SW480 (cell line): ENCODE results near the gene C1orf146.
"Not testable (repeated sequence)": the region's sequence is repeated elsewhere in the genome, so short reads cannot be mapped to it uniquely, and the experiment has no call there.

ENCODE experiments used
- DNase-seq: peaks from one replicate; pipeline ENCODE4 v3.0.0-alpha.2; 2016; ENCODE audit warnings: low spot score

C1orf146 gene, protein sequence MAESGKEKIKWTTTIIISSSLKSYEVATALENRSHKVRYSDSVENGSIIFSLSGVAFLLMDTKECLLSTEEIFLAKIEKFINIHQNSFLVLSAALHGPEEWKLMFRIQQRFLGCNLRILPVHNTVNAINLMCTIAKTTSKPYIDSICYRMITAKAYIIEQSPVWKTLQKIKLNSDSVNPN

DNA sequence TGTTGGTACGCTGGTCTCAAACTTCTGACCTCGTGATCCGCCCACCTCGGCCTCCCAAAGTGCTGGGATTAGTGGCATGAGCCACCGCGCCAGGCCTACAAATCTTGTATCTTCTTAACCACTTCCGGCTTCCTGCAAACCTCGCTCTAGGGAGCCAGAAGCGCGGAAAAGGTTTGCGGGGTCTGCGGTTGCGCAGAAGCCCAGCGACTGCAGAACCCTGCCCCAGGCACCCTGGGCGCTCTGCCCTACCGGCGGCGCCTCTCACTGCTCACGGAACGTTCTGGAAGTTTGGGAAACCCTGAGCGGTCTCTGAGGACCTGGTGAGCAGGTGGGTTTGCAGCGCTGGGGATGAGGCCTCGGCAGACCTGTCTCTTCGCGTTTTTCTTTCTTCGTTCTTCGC, at the start of gene C1orf146:
Gene C1orf146 (plus strand): TSS at position 195 of the 400 bp plus-strand sequence. CDS start 13,506 bp downstream, outside the sequence.
- no peak for DNase-seq

DNA sequence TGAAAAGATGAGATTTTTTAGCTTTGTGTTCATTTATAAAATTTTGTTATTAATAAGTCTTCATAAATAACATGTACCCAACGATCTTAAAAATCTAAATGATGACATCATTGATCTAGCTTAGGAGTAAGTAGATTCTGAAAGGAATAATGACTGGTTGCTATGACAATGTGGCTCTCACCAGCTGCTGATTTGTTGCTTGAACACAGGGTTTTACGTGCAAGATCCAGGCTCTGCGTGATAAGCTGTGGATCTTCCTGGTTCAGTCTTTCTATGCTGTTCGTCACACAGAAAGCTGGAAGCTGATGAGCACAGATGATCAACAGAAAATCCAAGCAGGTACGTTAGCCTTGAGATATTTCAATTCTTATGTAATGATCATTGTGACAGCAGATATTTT, 49.1 kb upstream of the C1orf146 start:
- DNase-seq = no peak

DNA sequence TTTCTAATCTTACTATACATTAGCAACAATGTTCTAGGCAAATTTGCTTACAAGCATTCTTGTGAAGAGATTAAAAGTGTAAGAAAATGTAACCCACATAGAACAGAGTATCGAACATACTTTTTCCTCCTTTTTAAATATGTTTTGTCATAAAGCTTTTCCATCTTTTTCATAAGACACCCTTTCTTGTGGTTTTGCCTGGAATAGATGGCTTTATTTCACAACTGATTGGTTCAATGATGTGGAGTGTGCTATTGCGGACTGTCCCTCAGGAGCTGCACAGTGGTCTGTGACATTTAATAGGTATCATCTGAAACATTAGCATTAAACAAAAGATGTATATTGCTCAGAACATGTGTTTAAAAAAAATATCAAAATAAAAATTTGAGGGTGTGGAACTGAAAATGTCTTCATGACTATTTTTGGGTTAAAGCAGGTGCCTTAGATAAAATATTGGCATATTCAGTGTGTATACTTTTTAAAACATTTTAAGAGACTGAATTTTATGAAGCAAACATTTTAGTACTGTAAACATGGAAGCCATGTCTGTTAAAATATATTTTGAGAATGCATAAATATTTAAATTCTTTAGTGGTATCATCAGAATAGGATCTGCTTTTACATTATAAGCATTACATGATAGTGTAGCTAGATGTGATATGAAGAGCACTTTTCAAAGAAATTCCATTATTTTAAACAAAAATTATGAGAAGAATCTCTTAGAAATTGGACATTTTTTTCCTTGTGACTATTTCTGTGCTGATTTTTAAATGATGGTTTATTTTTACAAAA, 48.3 kb upstream of the C1orf146 start:
- no peak for DNase-seq

DNA sequence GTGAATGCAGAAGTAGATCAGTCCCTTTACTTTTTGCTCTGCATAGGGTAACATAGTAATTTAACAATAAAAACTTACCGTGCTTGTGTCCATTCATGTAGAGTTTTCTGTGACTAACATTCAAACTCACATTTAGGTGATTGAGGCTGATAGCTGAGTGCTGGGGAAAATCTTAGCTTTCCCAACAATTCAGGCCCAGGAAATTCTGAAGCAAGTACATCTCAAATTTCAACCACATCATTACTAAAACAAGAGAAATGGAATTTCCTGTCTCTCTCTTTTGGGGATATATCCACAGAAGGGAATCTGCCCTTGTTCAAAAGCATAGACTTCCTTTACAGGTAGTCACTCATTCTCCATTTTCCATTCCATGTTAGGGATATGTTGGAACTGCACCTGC, 33.1 kb upstream of the C1orf146 start:
- DNase-seq = no peak

DNA sequence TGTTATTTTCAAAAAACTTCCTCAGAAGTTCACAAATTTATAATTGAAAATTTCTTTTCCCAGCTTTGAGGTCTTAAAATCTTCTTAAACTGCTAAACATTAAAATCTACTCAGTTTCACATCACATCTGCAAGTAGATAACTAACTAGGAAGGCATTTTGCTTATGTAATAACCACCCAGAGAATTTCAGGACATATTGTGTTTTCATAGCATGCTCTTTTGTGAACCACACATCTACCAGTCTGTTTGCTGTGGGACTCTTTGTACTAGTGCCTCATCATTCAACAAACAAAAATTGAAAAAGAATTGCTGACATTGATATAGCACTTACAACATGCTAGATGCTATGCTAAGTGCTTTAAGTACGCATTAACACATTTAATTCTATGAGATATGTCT, 31.6 kb upstream of the C1orf146 start:
- no peak for DNase-seq

DNA sequence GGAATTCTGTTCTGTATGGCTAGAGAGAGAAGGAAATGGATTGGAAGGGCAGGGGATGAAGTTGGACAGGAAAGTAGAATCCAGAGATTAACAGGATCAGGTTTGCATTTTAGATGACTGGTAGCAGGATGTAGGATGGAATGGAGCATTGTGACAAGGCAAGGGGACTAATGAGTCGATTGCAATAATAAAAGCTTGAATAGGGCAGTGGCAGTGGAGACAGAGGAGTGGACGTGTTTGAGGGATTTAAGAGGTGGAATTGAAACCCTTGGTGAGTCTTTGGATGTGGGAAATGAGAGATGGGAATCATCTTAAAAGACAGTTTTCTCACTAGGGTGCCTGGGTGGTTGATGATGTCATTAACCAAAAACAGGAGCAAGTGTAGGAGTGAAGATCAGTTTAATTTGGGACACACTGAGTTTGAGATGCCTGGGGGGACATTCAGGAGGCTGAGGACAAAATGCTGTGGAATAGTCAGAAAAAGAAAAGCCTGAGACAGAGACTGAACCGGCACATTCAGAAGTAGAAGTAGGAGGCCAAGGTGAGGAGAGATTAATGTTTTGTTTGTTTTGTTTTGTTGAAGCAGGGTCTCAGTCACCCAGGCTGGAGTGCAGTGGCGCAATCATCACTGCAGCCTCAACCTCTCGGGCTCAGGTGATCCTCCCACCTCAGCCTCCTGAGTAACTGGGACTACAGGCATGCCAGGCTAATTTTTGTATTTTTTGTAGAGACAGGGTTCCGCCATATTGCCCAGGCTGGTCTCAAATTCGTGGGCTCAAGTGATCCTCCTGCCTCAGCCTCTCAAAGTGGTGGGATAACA, 29.1 kb upstream of the C1orf146 start:
- DNase-seq = no peak

DNA sequence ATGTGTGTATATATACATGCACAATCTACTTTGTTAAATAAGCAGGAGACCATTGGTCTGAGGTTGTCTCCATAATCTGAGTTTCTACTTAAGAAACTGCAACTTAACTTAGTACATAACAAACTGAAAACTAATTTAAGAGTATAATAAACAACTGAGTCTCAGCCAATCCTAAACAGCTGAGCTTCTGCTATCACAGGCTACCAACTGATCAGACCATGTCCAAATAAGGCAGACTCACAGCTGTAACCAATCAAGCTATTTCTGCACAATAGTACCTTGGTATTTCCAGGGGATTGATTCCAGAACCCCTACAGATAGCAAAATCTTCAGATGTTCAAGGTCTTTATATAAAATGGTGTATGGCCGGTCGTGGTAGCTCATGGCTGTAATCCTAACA, 26.0 kb upstream of the C1orf146 start:
- no peak for DNase-seq

DNA sequence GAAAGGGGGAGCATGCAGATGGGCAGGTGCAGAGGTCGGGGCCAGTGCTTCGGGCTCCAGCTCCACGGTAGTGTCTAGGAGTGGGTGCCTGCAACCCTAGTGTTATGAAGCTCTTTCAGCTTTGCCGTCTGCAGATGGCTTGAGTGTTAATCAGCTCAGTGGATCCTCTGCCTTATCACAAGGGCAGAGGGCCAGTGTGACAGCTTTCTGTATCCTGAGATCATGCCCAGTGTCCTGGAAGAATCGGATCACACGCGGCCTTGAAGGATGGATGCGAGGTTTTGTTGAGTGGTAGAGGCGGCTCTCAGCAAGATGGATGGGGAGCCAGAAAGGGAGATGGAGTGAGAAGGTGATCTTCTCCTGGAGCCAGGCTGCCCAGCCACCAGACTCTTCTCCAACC, 25.5 kb upstream of the C1orf146 start:
- DNase-seq = no peak

DNA sequence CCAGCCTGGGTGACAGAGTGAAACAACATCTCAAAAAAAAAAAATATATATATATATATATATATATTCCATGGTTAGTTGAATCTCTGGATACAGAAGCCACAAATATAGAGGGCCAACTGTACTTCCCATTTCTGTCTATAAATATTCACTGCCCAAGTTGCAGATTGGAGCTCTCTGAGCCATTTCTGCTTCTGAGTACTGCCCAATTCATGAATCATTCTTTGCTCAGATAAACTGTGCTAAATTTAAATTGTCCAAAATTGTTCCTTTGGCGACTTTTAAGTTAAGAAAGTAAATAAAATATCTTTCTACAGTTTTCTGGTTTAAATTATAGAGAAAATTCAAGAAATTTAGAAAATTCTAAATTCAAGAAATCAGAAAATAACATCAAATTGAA, 23.2 kb upstream of the C1orf146 start:
- DNase-seq = no peak

DNA sequence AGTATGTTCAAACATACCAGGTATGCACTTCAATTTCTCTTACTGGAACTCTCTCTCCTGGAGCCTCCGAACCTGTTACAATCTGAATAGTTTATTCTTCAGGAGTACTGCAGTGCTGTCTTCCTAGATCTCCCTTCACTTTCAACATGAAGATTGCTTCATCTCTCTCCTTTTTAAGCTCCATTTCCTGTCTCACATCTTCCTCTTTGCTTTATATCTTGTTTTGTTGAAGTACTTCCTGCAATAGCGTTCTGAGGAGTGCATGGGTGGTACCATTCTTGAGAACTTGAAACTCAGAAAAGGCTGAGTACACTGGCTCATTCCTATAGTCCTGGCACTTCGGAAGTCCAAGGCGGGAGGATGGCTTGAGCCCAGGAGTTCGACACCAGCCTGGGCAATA, 15.7 kb upstream of the C1orf146 start:
- DNase-seq = no peak

DNA sequence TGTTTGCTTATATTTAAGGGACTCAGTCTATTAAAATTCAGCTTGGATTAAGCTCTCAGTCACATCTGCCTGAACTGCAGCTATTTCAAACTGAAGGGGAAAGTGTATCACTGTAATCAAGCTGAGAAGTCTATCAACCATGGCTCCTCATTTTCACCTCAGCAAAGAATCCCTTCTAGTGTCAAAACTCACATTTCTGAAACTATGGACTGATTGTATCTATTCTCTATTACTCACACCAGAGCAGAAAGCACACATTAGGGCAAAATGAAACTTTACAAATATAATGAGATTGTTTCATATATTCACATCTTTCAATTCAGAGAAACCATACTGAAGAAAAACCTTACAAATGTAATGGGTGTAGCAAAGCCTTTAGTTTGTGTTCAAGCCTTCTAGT, 14.6 kb upstream of the C1orf146 start:
- no peak for DNase-seq

DNA sequence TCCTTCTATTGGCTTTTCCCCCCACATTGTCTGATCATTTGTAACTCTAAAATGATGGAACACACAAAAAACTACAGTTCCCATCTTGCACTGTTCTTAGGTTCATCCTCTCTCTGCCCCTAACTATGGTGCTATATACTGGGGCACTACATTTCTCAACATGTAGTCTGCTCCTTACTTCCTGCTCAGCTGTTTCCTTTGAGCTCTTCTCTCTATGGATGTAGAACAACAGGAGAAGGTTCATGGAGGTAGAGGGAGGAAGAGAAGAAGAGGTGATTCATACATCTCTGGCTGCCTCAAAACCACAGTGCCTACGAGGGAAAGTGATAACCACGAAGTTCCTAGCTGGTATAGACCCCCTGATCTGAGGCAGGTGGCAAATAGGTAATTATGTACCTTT, 7.0 kb upstream of the C1orf146 start:
- DNase-seq = peak; percentile 4

DNA sequence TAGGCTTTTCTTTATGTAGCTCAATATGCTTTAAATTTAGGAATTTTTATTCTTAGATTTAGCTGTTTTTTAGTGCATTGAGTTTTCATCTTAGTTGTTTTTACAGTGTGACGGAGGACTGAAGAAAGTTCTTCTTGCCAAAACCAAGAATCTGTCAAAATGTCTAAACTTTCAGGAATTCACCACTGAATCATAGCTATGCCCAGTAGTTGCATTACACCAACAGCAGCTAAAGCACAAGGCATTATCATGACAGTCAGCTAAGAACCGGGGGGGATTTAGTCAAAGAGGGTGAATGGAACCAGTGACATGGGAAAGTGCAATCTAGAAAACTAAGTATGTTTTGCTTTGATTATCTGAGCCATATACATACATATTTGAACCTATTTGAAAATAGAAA, 6.5 kb upstream of the C1orf146 start:
- DNase-seq = no peak

DNA sequence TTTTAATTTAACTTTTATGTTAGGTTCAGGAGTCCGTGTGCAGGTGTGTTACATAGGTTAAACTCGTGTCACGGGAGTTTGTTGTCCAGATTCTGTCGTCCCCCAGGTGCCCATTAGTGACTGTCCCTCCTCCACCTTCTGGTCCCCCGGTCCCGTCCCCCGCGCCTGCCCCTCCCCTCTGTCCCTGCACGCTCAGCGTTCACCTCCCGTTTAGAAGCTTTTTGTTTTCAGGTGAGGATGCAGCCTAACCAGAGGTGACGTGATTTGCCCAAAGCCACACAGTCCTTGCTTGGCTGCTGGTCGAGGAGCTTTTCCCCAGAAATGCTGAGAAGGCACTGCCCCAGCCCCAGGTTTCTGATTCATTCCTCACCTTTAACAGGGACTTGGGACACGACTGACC, 844 bp downstream of the C1orf146 start:
- DNase-seq = no peak

DNA sequence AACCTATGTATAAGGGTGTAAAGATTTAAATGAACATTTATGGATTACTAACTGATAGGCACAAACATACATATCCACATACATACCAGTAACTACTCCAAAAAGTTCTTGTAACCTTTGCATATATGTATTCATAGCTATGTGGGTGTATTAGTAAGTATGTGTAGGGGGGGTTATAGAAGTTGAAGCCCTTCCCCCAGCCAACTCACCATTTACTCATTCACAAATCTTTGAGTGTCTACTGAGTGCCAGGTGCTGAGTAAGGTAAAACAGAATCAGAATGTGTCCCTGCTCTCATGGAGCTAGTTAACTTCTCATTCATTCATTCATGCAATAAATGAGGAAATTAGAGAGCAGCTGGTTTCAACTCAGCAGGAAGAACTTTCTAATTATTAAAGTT, 1.3 kb downstream of the C1orf146 start:
- DNase-seq = no peak

DNA sequence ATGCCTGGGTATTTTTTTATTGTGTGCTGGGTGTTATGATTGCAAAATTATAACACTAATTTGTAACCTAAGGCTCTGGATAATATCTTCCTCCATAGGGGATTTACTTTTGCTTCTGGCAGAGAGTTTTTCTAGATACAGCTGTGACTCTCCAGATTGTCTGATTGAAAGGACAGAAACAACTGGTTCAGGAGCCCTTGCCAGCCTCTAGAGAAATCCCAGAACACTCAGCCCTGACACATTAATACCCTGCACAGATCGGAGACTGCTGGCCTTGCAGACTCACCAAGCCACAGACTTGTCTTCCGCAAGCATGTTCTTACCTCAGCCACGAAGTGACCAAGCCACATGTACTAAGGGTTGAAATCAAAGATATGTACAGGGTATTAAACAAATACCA, 10.7 kb downstream of the C1orf146 start:
- DNase-seq = no peak

DNA sequence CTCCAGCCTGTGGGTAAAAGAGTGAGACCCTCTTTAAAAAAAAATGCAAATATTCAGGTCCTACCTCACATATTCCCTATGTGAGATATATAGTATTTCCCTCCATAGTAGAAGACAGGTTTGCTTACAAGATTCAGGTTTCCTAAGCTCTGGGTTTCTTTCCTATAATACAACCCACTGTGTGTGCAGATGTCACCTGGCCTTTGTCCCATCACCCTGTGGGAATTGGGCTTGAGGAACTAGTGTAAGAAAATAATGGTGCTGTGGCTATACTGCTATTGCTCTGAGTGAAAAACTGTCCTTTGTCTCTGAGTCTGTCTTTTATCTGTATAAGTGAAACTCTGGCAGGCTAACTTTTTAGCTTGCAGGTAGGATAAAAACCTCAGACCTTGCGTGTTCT, 13.0 kb downstream of the C1orf146 start:
- no peak for DNase-seq

DNA sequence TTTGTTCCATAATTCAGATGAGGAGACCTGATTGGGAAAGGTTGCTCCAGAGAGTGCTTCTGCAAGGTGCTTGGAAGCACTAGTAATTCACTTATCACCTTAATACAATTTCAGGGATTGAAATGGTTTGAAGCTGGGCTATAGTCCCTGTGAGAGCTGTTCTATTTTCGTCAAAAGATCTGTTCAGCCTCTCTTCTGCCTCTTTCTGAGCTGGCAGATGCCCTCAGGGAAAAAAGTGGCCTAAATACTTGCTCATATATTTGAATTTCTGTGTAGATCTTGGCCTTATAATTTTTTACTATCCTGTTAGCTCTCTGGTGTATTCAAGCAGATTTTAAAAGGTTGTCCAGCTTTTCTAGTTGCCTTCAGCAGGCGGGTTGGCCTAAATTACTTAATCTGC, 22.3 kb downstream of the C1orf146 start:
- no peak for DNase-seq

DNA sequence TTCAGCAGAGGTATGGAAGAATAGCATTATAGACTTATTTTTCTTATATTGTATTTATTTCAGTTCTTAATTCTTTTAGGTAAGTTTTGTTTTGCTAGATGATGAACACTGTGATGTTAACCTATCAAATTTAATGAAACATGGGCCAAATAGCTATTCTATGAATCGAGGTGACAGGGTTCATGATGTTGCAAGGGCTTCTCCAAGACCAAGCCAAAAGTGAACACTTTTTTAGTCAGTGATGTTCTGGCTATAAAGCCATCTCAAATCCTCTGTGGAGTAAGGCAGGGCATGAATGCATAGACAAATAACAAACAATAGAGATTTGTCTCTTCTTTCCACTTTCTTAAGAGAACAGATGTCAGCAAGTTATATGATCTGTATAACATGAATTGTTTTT, 26.7 kb downstream of the C1orf146 start:
- DNase-seq = no peak

DNA sequence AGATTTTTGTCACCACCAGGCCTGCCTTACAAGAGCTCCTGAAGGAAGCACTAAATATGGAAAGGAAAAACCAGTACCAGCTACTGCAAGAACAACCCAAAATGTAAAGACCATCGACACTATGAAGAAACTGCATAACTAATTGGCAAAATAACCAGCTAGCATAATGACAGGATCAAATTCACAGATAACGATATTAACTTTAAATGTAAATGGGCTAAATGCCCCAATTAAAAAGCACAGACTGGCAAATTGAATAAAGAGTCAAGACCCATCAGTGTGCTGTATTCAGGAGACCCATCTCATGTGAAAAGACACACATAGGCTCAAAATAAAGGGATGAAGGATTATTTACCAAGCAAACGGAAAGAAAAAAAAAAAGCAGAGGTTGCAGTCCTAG, 37.0 kb downstream of the C1orf146 start:
- not testable (repeated sequence) for DNase-seq

DNA sequence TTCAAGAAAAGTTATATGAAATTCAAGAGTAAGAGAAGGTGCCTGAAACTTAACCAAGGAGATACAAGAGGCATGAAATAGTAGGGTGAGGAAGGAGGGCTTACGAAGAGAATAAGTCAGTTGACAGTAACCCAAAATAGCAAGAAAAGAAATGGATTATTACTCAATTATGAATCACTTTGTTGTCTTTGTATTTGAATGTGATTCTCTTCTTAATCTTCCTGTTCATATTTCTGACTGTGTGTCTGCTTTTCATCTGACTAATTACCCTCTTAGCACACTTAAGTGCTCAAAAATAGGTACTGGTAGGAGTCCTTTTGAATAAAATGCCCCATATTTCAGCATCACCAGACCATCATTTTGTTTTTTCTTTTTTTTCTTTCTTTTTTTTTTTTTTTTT, 41.6 kb downstream of the C1orf146 start:
- DNase-seq = no peak

DNA sequence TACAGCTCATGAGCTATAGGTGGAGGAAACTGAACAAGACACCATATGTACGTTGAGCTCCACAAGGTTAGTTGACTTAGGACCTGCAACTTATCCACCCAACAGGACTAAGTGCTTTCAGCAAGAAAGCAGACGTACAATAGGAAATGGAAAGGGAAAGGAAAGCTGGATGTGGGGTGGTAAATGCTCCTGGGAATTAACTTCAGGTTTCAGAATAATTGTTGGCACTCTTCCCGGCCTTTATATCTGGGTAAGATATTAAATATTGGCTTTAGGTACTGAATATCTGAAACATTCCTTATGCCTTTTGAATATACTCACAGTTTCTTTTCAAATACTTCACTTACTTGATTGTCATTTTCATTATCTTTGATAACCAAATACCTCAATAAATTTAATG, 44.8 kb downstream of the C1orf146 start:
- DNase-seq = no peak

DNA sequence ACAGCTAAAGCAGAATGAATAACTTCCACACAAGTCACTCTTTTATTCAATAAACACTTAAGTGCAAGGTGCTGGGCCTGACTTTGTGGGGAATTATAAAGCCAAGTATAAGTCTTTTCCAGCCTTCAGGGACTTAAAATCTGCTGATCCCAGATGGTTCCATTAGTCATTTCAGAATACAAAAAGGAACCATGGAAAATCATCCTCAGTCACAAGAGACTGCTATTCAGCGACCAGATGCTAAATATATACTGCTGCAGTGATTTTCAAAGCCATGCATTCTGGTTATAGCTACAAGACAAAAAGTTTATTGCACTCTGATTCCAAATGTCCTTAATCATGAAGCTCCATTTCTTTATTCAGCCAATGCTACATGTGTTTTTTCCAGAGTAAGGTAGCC, 55.3 kb downstream of the C1orf146 start:
- DNase-seq = no peak
